ENCODE measurements around the gene DLG4.
A peak's percentile ranks its signal among the peaks of the same experiment; 100 is the strongest.
"Not testable (repeated sequence)": the region's sequence is repeated elsewhere in the genome, so short reads cannot be mapped to it uniquely, and the experiment has no call there.

DLG4 gene

GRCh38 chr17:7183433-7184090 lies 36.1 kb downstream of the DLG4 start:
- DNase-seq: no peak

DNA sequence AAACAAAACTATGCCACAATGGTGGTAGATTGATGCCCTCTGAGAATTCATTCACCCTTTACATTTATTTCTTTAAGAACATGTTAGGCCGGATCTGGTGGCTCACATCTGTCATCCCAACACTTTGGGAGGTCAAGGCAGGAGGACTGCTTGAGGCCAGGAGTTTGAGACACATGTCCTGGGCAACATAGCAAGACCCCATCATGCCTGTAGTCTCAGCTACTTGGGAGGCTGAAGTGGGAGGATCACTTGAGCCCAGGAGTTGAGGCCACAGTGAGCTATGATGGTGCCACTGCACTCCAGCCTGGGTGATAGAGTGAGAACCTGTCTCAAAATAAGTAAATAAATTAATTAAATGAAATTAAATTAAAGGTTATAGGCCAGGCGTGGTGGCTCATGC lies 37.5 kb downstream of the DLG4 start:
- DNase-seq: not testable (repeated sequence)

DNA sequence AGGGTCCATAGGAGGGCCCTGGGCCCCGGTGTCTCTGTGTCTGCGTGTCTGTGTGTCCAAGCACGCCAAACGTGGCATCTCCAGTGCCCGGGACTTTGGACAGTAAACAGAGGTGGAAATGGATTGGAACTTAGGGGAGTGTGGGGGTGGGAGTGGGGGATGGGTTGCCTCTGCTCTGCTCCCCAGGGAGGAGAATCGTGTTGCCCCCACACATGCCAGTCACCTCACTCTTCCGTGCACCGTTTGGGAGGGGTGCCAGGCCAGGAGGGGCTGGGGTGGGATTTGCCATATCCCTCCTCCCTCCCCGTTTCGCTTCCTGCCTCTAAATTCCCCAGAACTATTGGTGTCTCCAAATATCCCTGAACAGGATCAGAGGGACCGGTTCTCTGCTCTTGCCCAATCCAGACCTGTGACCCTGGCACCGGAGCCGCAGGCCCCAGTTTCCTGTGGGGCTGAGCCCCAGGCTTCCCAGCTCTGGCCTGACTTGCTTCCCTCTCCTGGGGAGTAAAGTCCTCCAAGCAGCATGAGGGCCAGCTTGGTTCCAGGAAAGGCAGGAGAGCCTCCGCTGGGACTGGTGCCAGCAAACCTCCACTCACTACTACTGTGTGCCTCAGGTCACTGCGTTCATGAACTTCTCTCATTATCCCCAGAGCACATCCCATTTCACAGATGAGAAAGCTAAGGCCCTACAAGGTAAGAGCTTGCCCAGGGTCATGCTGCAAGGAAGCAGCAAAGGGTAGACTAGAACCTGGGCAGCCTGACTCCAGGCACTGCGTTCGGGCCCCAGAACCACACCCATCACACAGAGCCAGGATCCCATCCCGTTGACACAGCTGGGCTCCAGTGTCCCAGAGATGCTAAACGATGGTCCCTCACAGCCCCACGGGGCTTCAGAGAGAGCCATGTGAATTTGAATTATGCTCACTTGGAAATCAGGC lies 40.0 kb downstream of the DLG4 start, which contains the start of gene ASGR1:
Gene ASGR1, minus strand, starts transcription at position 54 of the 938 bp plus-strand sequence. CDS start 807 bp downstream, outside the sequence.
- DNase-seq: no peak

- DNase-seq: no peak
These were observed 40.7 kb downstream of the DLG4 start for GRCh38 chr17:7178973-7179316.

- DNase-seq: no peak
These were observed 41.6 kb downstream of the DLG4 start for GRCh38 chr17:7177954-7178477.

GRCh38 chr17:7177191-7177953 lies 42.3 kb downstream of the DLG4 start:
- peak in 4 of 5 donors; percentile 47 to 61 (median 52) for DNase-seq

GRCh38 chr17:7176841-7177190 lies 42.8 kb downstream of the DLG4 start:
- DNase-seq: no peak

DNA sequence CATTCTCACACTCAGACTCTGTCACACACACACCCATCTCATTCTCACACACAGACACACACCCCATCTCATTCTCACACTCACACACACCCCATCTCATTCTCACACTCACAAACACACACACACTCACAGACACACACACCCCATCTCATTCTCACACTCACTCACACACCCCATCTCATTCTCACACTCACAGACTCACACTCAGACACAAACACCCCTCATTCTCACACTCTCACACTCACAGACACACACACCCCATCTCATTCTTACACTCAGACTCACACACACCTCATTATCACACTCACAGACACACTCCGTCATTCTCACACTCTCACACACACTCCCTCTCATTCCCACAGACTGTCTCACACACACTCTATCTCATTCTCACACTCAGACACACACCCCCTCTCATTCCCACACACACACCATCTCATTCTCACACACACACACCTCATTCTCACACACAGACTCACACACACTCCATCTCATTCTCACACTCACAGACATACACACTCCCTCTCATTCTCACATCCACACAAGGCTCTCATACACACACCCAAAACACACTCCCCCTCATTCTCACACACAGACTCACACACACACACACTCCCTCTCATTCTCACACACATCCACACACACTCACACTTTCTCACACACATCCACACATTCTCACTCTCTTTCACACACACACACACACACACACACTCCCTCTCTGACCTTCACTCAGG lies 43.4 kb downstream of the DLG4 start:
- no peak for DNase-seq

DNA sequence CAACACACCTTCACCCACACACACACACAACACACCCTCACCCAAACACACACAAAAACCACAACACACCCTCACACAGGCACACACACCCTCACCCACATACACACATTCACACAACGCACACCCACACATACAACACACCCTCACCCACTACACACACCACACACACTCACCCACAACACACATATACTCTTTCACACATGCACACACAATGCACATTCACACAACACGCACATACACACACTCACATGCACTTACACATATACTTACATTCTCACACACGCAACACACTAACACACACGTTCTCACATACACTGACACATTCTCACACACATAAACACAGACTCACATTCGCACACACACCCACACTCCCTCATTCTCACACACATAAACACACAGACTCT lies 44.3 kb downstream of the DLG4 start:
- DNase-seq: no peak

- no peak for DNase-seq
These were observed 44.9 kb downstream of the DLG4 start for GRCh38 chr17:7174603-7175326.

GRCh38 chr17:7173687-7174602 lies 45.7 kb downstream of the DLG4 start:
- peak in 3 of 5 donors; percentile 41 to 68 (median 43) for DNase-seq

- not testable (repeated sequence) for DNase-seq
These were observed 47.0 kb downstream of the DLG4 start for GRCh38 chr17:7172522-7173191.

DNA sequence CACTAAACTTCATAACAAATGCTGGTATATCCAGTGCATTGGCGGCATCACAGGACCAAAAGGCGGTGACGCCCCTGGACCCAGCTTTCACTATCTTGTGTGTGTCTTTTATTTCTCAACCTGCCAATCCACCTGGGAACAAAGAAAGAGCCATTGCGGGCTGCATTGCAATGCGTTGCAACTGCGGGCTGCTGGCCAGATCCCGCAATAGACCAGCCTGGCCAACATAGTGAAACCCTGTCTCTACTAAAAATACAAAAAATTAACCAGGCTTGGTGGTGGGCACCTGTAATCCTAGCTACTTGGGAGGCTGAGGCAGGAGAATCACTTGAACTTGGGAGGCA lies 50.1 kb downstream of the DLG4 start:
- DNase-seq: not testable (repeated sequence)

GRCh38 chr17:7168841-7169564 lies 50.6 kb downstream of the DLG4 start:
- not testable (repeated sequence) for DNase-seq

- no peak for DNase-seq
These were observed 51.8 kb downstream of the DLG4 start for GRCh38 chr17:7167832-7168231.

DNA sequence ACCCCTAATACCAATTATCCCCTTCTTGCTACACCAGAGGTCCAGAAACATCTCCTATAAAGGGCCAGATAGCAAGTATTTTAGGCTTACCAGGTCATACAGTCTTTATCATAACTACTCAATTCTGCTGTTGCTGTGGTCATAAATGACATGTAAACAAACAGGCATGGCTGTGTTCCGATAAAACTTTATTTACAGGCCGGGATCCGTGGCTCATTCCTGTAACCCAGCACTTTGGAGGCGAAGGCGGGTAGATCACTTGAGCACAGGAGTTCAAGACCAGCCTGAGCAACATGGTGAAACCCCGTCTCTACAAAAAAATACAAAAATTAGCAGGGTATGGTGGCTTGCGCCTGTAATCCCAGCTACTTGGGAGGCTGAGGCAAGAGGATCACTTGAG lies 52.8 kb downstream of the DLG4 start:
- DNase-seq: no peak

GRCh38 chr17:7159571-7159970 lies 60.1 kb downstream of the DLG4 start:
- DNase-seq: not testable (repeated sequence)

DNA sequence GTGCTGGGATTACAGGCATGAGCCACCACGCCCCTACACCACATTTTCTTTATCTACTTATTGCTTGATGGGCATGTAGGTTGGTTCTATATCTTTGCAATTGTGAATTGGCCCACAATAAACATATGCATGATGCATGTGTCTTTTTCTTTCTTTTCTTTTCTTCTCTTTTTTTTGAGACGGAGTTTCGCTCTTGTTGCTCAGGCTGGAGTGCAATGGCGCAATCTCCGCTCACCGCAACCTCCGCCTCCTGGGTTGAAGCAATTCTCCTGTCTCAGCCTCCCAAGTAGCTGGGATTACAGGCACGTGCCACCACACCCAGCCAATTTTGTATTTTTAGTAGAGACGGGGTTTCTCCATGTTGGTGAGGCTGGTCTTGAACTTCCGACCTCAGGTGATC lies 61.2 kb downstream of the DLG4 start:
- DNase-seq: not testable (repeated sequence)

DNA sequence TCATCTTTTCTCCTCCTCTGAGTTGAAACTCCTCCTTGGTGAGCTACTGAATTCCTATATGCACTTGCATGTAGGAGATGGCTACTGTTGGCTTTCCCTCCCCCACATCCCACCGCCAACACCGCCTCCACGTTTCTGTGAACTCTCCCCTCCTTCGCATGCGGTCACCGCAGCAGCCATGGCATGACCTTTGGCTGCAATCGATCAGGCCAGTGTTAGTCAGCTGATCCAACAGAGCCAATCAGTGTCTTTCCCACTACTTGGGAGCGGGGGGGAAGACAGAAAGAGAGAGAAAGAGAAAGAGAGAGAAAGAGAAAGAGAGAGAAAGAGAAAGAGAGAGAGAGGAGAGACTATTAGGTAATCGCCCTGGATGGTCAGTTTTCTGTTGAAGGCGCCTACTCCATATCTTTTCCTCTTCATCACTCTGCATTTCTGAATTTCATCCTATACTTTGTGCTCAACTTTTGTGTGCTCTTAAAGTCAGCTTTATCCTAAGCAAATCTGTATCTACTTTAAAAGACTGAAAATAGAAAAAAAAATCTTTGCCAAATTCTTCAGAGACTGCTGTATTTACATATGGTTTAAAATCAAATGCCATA lies 63.2 kb downstream of the DLG4 start:
- DNase-seq: no peak
